Pancreas (tissue), 10 donors: Measurements from ENCODE around the gene CCDC30. TPM values are rescaled to one million over a fixed set of nuclear protein-coding genes. Genes with fewer than 3 reads are reported as not detected.
"Not testable (repeated sequence)": the region's sequence is repeated elsewhere in the genome, so short reads cannot be mapped to it uniquely, and the experiment has no call there.

Experiments used
- ATAC-seq, 4 donors: fragments of 200-7000 bp; cut with Tn5 transposase; one replicate each; pipeline versions ENCODE4 v1.8.0 to v1.9.1; 2020; ENCODE audit warnings: mild to moderate bottlenecking in 4 of 4, moderate library complexity in 4 of 4
- DNase-seq, 6 donors: peaks; one replicate each; pipeline ENCODE4 v3.0.0-alpha.2; 2020
- FAIRE-seq: peaks from 2 replicates; lab custom pipeline; 2012; peaks lifted over from hg19 to GRCh38; lab: Jason Lieb, UNC
- H3K27ac ChIP-seq, 4 donors: fragments of 200-600 bp; sonication (generic); 1 replicate in 3 of 4; 2 replicates in 1 of 4; pipeline versions ENCODE4 v1.5.0 to v1.8.0; 2020
- H3K27me3 ChIP-seq, 4 donors: fragments of 200-600 bp; one replicate each; pipeline ENCODE4 v1.8.0; 2021
- H3K36me3 ChIP-seq, 3 donors: fragments of 200-600 bp; sonication (generic) in 1 of 3; one replicate each; pipeline versions ENCODE4 v1.5.0 to v1.8.0; 2020 to 2021
- H3K4me1 ChIP-seq, 3 donors: fragments of 200-600 bp; one replicate each; pipeline ENCODE4 v1.8.0; 2021
- H3K4me3 ChIP-seq, 4 donors: fragments of 200-600 bp; sonication (generic) in 2 of 4; one replicate each; pipeline versions ENCODE4 v1.5.0 to v1.8.0; 2020 to 2021
- H3K9me3 ChIP-seq, 4 donors: fragments of 200-600 bp; one replicate each; pipeline ENCODE4 v1.8.0; 2021
- CTCF ChIP-seq, 4 donors: fragments of 200-600 bp; sonication (generic) in 3 of 4; IDR thresholded peaks; one replicate each; pipeline versions ENCODE4 v1.5.0 to v1.8.0; 2021; ENCODE audit warnings: antibody characterized with exemption in 4 of 4
- WGBS, 2 donors: extraction: QIAGEN DNeasy Blood & Tissue Kit; methylation state at CpG; one replicate each; pipeline ENCODE4 v1.1.7; 2013; 5-methylcytosine and 5-hydroxymethylcytosine counted together
- intact Hi-C, 3 donors: fragments of 100-400 bp; cut with DNase I; formaldehyde crosslinking; loops; one replicate each; pipeline versions ENCODE4 v1.11.1 to v1.14.2; 2022
- polyA plus RNA-seq, 2 donors: library from polyadenylated mRNA; stranded (reverse); fragments of 200-250 nt; gene quantifications; one replicate each; pipeline ENCODE4 v1.2.3, GENCODE V29; 2013
- total RNA-seq, 6 donors: library from RNA; stranded (reverse); fragmentation: NEBNext Ultra II Directional in 4 of 6; extraction: Animal tissue kit (Norgen Biotek cat#: 25700) in 4 of 6; gene quantifications; one replicate each; pipeline versions ENCODE4 v1.2.1 to v1.2.4, GENCODE V29; 2021 to 2023
- donor health status: healthy with polysubstance abuse.
- donor health status: DM: no; HTN: no; CAD: no; lungs with moderate emphysema.
- donor health status: DM: no; HTN: no; CAD: no.
- donor health status: control.
- donor health status: control.
- donor health status: Bipolar disorder and iron deficiency.
- donor health status: DM: yes; HTN: yes; CAD: no.
- donor health status: DM: no; HTN: no; CAD: no.
- donor health status: DM: no; HTN: no; CAD: no.
- donor health status: DM: yes; HTN: yes; CAD: no.

CCDC30 gene
- total and polyA plus RNA-seq, 8 donors = 2.0 to 5.6 (median 3.0) TPM

GRCh38 chr1:42482635-42483153, 19.6 kb downstream of the CCDC30 start:
- no peak for TF ChIP-seq CTCF (IDR thresholded peaks at IDR 0.05)
- H3K36me3 ChIP-seq = peaks cover 0 to 6% (median 0%) of the 10 kb centered on the region in 3 donors
- H3K27ac ChIP-seq = no peak overlapping the region
- FAIRE-seq = no peak
- no peaks in the 10 kb centered on the region for H3K27me3 ChIP-seq
- intact Hi-C loops = no loop called here
- no peaks in the 10 kb centered on the region for H3K4me1 ChIP-seq
- WGBS, 2 donors = 88 to 90% methylated on average over 2 of the region's 2 CpGs
- no peak for DNase-seq
- no peaks in the 10 kb centered on the region for H3K9me3 ChIP-seq
- no peak overlapping the region for H3K4me3 ChIP-seq
- ATAC-seq = no peak

GRCh38 chr1:42484382-42484781, 21.3 kb downstream of the CCDC30 start:
- TF ChIP-seq CTCF (IDR thresholded peaks at IDR 0.05) = no peak
- ATAC-seq = no peak
- H3K9me3 ChIP-seq = no peaks in the 10 kb centered on the region
- no peak for DNase-seq
- H3K36me3 ChIP-seq = peaks cover 0 to 6% (median 0%) of the 10 kb centered on the region in 3 donors
- WGBS, 2 donors = 92 to 93% methylated on average over 2 of the region's 2 CpGs
- no peaks in the 10 kb centered on the region for H3K27me3 ChIP-seq
- intact Hi-C loops = no loop called here
- no peaks in the 10 kb centered on the region for H3K4me1 ChIP-seq
- no peak for FAIRE-seq
- no peak overlapping the region for H3K27ac ChIP-seq
- H3K4me3 ChIP-seq = no peak overlapping the region

- Histone ChIP-seq H3K4me3 (no peak overlapping the region), H3K27ac (no peak overlapping the region), H3K27me3 (no peaks in the 10 kb centered on the region), H3K4me1 (no peaks in the 10 kb centered on the region), H3K36me3 (no peaks in the 10 kb centered on the region), H3K9me3 (no peaks in the 10 kb centered on the region)
- DNase-seq (no peak), ATAC-seq (no peak), FAIRE-seq (no peak)
- intact Hi-C loops = no loop called here
- TF ChIP-seq CTCF (IDR thresholded peaks at IDR 0.05) = no peak
- WGBS, 2 donors = 97 to 98% methylated on average over 3 of the region's 3 CpGs
These were observed 27.2 kb downstream of the CCDC30 start for GRCh38 chr1:42490237-42490636.

DNA sequence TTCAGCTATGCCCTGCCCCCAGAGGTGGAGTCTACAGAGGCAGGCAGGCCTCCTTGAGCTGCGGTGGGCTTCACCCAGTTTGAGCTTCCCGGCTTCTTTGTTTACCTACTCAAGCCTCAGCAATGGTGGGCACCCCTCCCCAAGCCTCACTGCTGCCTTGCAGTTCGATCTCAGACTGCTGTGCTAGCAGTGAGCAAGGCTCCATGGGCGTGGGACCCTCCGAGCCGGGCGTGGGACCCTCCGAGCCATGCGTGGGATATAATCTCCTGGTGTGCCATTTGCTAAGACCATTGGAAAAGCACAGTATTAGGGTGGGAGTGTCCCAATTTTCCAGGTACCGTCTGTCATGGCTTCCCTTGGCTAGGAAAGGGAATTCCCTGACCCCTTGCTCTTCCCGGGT, 38.9 kb downstream of the CCDC30 start:
- intact Hi-C loops, H3K4me1 ChIP-seq, H3K27ac ChIP-seq, H3K27me3 ChIP-seq, DNase-seq, H3K9me3 ChIP-seq, H3K4me3 ChIP-seq, FAIRE-seq, ATAC-seq: not testable (repeated sequence)
- WGBS, 2 donors = 87 to 93% methylated on average over 11 of the region's 11 CpGs
- peaks cover 0 to 15% (median 0%) of the 10 kb centered on the region in 3 donors for H3K36me3 ChIP-seq

GRCh38 chr1:42504535-42505128, 41.5 kb downstream of the CCDC30 start:
- Histone ChIP-seq H3K4me1 (no peaks in the 10 kb centered on the region), H3K9me3 (peaks cover 0 to 7% (median 0%) of the 10 kb centered on the region in 4 donors), H3K36me3 (peaks cover 0 to 13% (median 0%) of the 10 kb centered on the region in 3 donors), H3K27ac (no peak overlapping the region), H3K4me3 (no peak overlapping the region), H3K27me3 (no peaks in the 10 kb centered on the region)
- FAIRE-seq (no peak), DNase-seq (no peak), ATAC-seq (no peak)
- WGBS, 2 donors = 95% methylated on average over 2 of the region's 2 CpGs
- intact Hi-C loops = no loop called here
- no peak for TF ChIP-seq CTCF (IDR thresholded peaks at IDR 0.05)
